Activated naive CD8-positive, alpha-beta T cell treated with anti-CD3 and anti-CD28 coated beads, Interleukin-2, amount 10 ng/mL, durations not matched to agents 7 days and 5 days (primary cell): ENCODE measurements around the gene COL4A6. TPM values are rescaled to one million over a fixed set of nuclear protein-coding genes. Genes with fewer than 3 reads are reported as not detected.

ENCODE experiments used
- ATAC-seq: fragments of 150-1000 bp; cut with Tn5 transposase; one replicate; pipeline ENCODE4 v1.10.0; 2021; ENCODE audit warnings: low read depth, moderate library complexity
- POLR2A ChIA-PET: fragments of 350-600 bp; sonication (Branson Sonifier 250); formaldehyde crosslinking; loops from one replicate; lab custom pipeline; 2021; ENCODE audit warnings: antibody characterized with exemption; lab: Charles Lee
- DNase-seq: peaks from one replicate; pipeline ENCODE4 v3.0.0; 2021
- H3K27ac Mint-ChIP-seq: one replicate; pipeline ENCODE4 v1.8.0; 2022; ENCODE audit warnings: mild to moderate bottlenecking, mixed read lengths
- H3K27me3 Mint-ChIP-seq: one replicate; pipeline ENCODE4 v1.8.0; 2022; ENCODE audit warnings: mild to moderate bottlenecking, moderate library complexity, mixed read lengths
- H3K36me3 Mint-ChIP-seq: one replicate; pipeline ENCODE4 v1.8.0; 2021; ENCODE audit warnings: mild to moderate bottlenecking, mixed read lengths
- H3K4me1 Mint-ChIP-seq: one replicate; pipeline ENCODE4 v1.8.0; 2021; ENCODE audit warnings: mixed read lengths
- H3K4me3 Mint-ChIP-seq: one replicate; pipeline ENCODE4 v1.8.0; 2022; ENCODE audit warnings: mild to moderate bottlenecking, moderate library complexity, mixed read lengths
- H3K9me3 Mint-ChIP-seq: one replicate; pipeline ENCODE4 v1.8.0; 2021; ENCODE audit warnings: mixed read lengths
- total RNA-seq, 2 experiments: library from RNA; stranded (reverse); gene quantifications; one replicate each; pipeline ENCODE4 v1.2.3, GENCODE V29; 2021

Gene COL4A6
- total RNA-seq, 2 experiments from 2014 or later, result not detected

DNA sequence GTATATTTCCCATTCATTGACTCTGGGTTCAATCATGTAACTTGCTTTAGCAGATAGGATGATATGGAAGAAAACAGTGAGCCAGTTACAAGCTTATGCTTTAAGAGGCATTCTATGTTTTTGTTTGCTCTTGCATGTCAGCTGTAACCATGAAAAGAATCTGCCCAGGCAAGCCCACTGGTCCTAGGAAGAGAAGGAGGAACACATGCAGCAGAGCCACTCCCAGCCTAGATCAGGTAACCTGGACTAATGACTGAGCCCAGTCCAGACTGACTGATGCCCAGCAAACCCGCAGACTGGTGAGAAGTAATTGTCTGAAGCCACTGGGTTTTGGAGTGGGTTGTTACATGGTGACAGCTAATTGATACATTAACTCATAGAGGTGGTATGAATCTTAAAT is 167.9 kb downstream of the COL4A6 start:
- DNase-seq, result no peak
- Mint-ChIP-seq H3K27me3 (peaks cover 7% of the 10 kb centered on the region), H3K4me1 (peaks cover 2% of the 10 kb centered on the region), H3K27ac (no peak overlapping the region), H3K9me3 (no peaks in the 10 kb centered on the region), H3K36me3 (no peaks in the 10 kb centered on the region), H3K4me3 (no peak overlapping the region)
- POLR2A ChIA-PET, result no interaction called here
- ATAC-seq, result no peak

GRCh38 chrX:108268434-108269080 is 169.7 kb downstream of the COL4A6 start:
- ATAC-seq (no peak), DNase-seq (no peak)
- H3K4me1 Mint-ChIP-seq, result peaks cover 2% of the 10 kb centered on the region
- no peaks in the 10 kb centered on the region for H3K9me3 Mint-ChIP-seq
- peaks cover 7% of the 10 kb centered on the region for H3K27me3 Mint-ChIP-seq
- H3K27ac Mint-ChIP-seq, result no peak overlapping the region
- POLR2A ChIA-PET, result no interaction called here
- no peak overlapping the region for H3K4me3 Mint-ChIP-seq
- no peaks in the 10 kb centered on the region for H3K36me3 Mint-ChIP-seq

DNA sequence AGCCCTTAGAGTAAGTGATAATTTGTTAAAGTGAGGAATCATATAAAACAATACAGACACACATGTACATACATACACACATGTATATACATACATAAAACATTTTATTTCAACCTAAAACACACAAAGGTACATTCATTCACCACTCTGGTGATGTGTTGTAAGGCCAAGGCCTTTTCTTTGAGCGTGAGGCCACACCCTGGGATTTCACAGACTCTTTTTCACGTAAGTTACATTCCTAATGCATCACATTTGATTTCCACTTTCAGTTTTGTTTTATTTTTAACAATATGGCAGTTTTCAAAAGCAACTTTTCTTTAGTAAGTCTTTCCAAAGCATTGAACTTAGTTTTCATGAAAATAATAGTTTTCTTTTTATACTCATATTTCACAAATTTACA is 170.7 kb downstream of the COL4A6 start:
- Mint-ChIP-seq H3K4me1 (peaks cover 2% of the 10 kb centered on the region), H3K9me3 (no peaks in the 10 kb centered on the region), H3K4me3 (no peak overlapping the region), H3K27me3 (peaks cover 7% of the 10 kb centered on the region), H3K36me3 (no peaks in the 10 kb centered on the region), H3K27ac (no peak overlapping the region)
- no peak for ATAC-seq
- POLR2A ChIA-PET, result no interaction called here
- no peak for DNase-seq

- Mint-ChIP-seq H3K36me3 (no peaks in the 10 kb centered on the region), H3K27ac (no peak overlapping the region), H3K4me3 (no peak overlapping the region), H3K4me1 (no peaks in the 10 kb centered on the region), H3K9me3 (no peaks in the 10 kb centered on the region), H3K27me3 (no peaks in the 10 kb centered on the region)
- POLR2A ChIA-PET, result no interaction called here
- DNase-seq, result no peak
- ATAC-seq, result no peak
Observed at GRCh38 chrX:108264376-108264775, 173.8 kb downstream of the COL4A6 start.

DNA sequence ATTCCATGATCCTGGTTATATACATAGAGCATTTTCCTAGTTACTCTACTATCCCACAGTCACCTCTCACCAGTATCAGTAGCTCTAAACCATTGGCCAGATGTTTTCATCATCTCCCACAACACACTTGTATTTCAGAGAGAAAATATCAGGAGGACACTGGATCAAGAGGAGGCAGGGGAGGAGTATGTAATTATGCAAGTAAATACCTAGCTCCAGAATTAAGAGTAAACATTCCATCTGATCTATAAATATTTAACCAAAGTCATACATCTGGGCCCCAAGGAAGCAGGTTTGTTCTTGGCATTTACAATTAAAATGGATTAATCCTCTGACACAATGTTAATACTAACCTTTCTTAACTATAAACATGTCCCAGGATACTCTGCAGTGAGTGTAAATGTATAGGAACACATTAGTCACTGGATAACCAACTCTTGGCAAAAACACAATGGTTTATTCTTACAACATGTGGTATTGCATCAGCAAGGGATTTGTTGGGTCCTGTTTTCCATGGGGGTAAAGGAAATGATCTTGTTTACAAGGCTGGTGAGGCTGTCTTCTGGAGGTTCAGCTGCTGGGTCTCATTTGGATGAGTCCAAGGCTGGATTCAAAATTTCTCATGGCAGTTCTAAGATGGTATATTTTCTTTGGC is 176.5 kb downstream of the COL4A6 start:
- POLR2A ChIA-PET, result no interaction called here
- H3K9me3 Mint-ChIP-seq, result no peaks in the 10 kb centered on the region
- no peaks in the 10 kb centered on the region for H3K36me3 Mint-ChIP-seq
- peaks cover 6% of the 10 kb centered on the region for H3K27me3 Mint-ChIP-seq
- DNase-seq (no peak), ATAC-seq (no peak)
- no peaks in the 10 kb centered on the region for H3K4me1 Mint-ChIP-seq
- no peak overlapping the region for H3K27ac Mint-ChIP-seq
- H3K4me3 Mint-ChIP-seq, result no peak overlapping the region

GRCh38 chrX:108257556-108257955 is 180.7 kb downstream of the COL4A6 start:
- no peaks in the 10 kb centered on the region for H3K4me1 Mint-ChIP-seq
- DNase-seq (no peak), ATAC-seq (no peak)
- peaks cover 12% of the 10 kb centered on the region for H3K27me3 Mint-ChIP-seq
- POLR2A ChIA-PET, result no interaction called here
- no peaks in the 10 kb centered on the region for H3K9me3 Mint-ChIP-seq
- no peak overlapping the region for H3K4me3 Mint-ChIP-seq
- no peak overlapping the region for H3K27ac Mint-ChIP-seq
- H3K36me3 Mint-ChIP-seq, result no peaks in the 10 kb centered on the region

- ATAC-seq (no peak), DNase-seq (no peak)
- Mint-ChIP-seq H3K4me1 (no peaks in the 10 kb centered on the region), H3K27me3 (peaks cover 17% of the 10 kb centered on the region), H3K9me3 (no peaks in the 10 kb centered on the region), H3K36me3 (no peaks in the 10 kb centered on the region), H3K27ac (no peak overlapping the region), H3K4me3 (no peak overlapping the region)
- POLR2A ChIA-PET, result no interaction called here
Observed at GRCh38 chrX:108254636-108255035, 183.6 kb downstream of the COL4A6 start.

DNA sequence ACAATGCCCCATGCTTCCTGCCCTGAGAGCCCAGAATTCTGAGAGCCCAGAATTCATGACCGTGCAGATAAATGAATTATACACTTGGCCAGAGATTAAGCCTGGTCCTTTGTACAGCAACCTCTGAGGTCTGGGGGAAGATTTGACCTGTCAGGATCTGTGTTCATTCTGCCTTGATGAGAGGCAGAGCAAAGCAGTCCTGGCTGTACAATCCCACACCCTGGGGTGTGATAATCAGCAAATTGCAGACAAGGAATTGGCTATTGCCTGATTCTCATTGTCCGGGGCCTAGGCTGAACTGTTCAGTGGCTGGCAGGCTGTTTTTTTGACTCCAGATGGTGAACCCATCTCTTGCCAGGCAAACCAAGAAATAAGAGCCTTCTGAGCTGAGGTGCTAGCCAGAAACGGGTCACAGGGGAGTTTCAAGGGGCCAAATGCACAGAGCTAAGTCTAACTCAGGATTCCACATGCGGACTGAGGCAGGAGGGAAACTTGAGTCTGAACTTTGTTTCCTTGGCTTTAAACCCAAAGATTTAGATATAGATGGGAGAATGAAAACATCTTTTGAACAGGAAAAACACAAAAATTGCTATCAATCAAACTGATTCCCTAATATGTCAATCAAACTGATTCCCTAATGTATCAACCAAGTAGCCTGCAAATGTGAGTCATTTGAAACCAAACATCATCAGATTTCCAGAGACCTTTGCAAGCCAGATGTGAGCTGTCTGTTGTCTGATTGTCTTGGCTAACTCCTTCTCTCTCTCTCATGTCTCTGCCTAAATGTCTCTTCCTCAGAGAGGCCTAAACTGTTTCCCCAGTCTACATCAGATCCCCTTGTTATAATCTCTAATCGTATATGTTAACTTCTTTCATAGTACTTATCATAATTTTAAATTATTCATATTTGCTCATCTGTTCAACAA is 187.3 kb downstream of the COL4A6 start:
- ATAC-seq, result no peak
- POLR2A ChIA-PET, result no interaction called here
- Mint-ChIP-seq H3K9me3 (no peaks in the 10 kb centered on the region), H3K27ac (no peak overlapping the region), H3K27me3 (peaks cover 11% of the 10 kb centered on the region), H3K4me1 (no peaks in the 10 kb centered on the region), H3K4me3 (no peak overlapping the region), H3K36me3 (no peaks in the 10 kb centered on the region)
- DNase-seq, result no peak

DNA sequence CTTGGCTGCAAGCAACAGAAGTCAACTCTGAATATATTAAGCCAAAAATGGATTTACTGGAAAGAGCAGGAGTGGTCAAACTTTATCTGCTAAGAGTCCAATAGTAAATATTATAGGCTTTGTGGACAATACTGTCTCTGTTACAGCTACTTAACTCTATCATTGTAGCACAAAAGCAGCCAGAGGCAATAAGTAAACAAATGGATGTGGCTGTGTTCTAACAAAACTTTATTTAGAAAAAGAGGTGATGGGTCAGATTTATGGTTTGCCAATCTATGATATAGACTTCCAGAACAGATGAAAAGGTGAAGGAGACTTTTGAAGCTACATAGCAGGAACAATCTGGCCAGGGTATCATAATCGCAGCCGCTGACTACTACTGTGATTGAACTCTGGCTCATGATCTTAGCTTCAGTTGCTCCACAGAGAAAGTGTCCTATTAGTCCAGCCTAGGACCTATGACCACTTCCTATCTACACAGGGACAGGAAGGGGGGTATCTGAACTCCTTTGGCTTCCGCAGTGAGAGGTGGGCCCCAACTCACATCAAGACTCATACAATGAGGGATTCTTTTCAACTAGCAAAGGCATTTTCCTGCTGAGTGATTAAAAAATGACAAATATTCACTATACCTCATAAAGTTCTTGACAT is 191.8 kb downstream of the COL4A6 start:
- peaks cover 2% of the 10 kb centered on the region for H3K27me3 Mint-ChIP-seq
- H3K9me3 Mint-ChIP-seq, result no peaks in the 10 kb centered on the region
- ATAC-seq (no peak), DNase-seq (no peak)
- H3K36me3 Mint-ChIP-seq, result no peaks in the 10 kb centered on the region
- H3K4me1 Mint-ChIP-seq, result no peaks in the 10 kb centered on the region
- no peak overlapping the region for H3K27ac Mint-ChIP-seq
- POLR2A ChIA-PET, result no interaction called here
- H3K4me3 Mint-ChIP-seq, result no peak overlapping the region

GRCh38 chrX:108245462-108245861 is 192.8 kb downstream of the COL4A6 start:
- H3K27me3 Mint-ChIP-seq, result no peaks in the 10 kb centered on the region

GRCh38 chrX:108235986-108236385 is 202.2 kb downstream of the COL4A6 start:
- peaks cover 5% of the 10 kb centered on the region for H3K27me3 Mint-ChIP-seq
- no peak overlapping the region for H3K27ac Mint-ChIP-seq
- no peaks in the 10 kb centered on the region for H3K9me3 Mint-ChIP-seq
- DNase-seq, result no peak
- POLR2A ChIA-PET, result no interaction called here
- H3K4me1 Mint-ChIP-seq, result peaks cover 2% of the 10 kb centered on the region
- H3K4me3 Mint-ChIP-seq, result no peak overlapping the region
- H3K36me3 Mint-ChIP-seq, result no peaks in the 10 kb centered on the region
- no peak for ATAC-seq

More at GRCh38 chrX:108245462-108245861, 192.8 kb downstream of the COL4A6 start:
- DNase-seq, result no peak
- no peaks in the 10 kb centered on the region for H3K9me3 Mint-ChIP-seq
- no peak overlapping the region for H3K4me3 Mint-ChIP-seq
- H3K36me3 Mint-ChIP-seq, result no peaks in the 10 kb centered on the region
- no peaks in the 10 kb centered on the region for H3K4me1 Mint-ChIP-seq
- no peak for ATAC-seq
- H3K27ac Mint-ChIP-seq, result no peak overlapping the region
- POLR2A ChIA-PET, result no interaction called here

DNA sequence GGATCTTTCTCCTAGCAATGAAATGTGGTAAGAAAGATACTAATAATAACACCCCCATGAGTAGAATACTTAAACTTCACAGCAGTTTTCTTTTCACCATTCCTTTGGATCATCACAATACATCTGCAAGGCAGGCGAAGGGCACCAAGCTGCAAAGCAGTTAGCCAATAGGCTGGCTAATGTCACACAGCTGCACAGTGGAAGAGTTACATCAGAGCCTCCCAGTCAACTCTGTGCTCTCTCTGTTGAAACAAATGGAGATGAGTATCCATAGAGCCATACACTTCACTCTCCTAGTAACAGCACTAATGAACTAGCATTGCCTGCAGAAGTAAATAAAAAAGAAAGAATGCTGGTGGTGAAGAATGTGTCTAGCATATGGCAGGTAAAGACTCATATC is 207.6 kb downstream of the COL4A6 start:
- Mint-ChIP-seq H3K4me1 (peaks cover 2% of the 10 kb centered on the region), H3K36me3 (no peaks in the 10 kb centered on the region), H3K9me3 (no peaks in the 10 kb centered on the region), H3K4me3 (no peak overlapping the region), H3K27me3 (peaks cover 4% of the 10 kb centered on the region), H3K27ac (no peak overlapping the region)
- no peak for DNase-seq
- POLR2A ChIA-PET, result no interaction called here
- ATAC-seq, result no peak
